NCI-H1105 treated with DMSO at 0.1 percent for 48 hours (cell line): ENCODE data around the gene TMTC2.

Source experiments
- DNase-seq: peaks from one replicate; lab custom pipeline; 2025; lab: John Stamatoyannopoulos, UW

TMTC2 gene

DNA sequence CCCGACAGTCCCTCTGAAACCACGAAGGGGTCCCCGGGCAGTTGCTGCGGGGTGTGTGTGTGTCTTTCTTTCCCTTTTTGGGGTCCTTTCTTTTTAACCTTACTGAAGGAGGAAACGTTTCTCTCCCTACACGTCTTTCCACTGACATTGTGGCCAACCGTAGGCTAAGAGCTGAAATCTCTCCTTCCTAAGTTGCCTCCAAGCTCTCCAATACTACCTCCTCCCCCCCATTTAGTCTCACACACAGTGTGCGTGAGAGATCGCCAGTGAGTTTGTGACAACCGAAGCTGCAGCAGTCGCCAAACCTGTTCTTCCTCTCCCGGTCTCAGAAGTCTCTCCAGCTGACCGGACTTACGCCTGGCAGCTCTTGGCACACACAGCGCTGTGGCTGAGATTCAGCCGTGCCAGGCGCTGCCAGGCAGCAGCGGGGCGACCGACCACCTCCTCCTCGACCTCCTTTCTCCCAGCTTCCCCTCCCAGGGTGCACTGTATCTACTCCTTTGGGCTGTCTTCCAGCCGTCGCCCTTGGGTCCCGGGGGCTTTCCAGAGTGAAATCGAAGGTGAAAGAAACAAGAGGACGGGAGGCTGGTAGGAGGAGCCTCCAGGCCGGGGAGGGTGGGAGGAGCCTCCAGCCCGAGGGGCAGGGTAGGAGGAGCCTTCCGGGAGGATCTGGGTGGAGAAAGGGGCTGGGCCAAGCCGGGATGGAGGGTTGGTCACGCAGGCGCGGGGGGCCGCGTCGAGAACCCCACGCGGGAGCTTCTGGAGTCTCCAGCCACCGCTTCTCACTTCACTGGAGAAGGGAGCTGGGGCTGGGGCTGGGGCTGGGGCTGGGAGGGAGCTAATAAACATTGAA lies at the start of gene TMTC2:
TMTC2 (plus strand) TSS at position 739 of the 853 bp plus-strand sequence.
- DNase-seq, result peak; percentile 93

DNA sequence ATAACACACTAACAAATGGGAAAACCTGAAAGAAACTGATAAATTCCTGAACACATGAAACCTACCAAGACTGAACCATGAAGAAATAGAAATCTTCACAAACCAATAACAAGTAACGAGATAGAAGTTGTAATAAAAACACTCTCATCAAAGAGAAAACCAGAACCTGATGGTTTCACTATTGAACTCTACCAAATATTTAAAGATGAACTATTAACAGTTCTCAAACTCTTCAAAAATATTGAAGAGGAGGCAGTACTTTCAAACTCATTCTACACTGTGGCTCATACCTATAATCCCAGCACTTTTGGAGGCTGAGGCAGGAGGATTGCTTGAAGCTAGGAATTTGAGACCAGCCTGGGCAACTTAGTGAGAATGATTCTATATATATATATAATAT lies 48.4 kb upstream of the TMTC2 start:
- no peak for DNase-seq

DNA sequence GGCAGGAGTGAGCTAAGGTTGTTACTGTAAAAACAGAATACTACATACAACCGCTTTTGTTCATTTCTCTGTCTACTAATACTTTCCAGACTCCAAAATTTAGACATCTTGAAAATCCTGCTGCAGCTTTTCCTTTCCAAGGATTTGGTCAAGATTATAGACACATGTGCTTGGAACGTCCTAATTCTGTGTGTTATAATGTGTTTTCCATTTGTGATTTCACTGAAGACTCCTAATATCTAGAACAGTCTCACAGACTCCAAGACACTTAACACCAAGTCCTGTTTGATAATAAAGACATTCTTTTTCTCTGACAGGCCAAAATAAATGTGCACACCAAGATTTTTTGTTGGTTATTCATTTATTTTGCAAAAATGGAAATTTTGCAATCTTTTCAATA lies 41.8 kb upstream of the TMTC2 start:
- DNase-seq, result no peak

DNA sequence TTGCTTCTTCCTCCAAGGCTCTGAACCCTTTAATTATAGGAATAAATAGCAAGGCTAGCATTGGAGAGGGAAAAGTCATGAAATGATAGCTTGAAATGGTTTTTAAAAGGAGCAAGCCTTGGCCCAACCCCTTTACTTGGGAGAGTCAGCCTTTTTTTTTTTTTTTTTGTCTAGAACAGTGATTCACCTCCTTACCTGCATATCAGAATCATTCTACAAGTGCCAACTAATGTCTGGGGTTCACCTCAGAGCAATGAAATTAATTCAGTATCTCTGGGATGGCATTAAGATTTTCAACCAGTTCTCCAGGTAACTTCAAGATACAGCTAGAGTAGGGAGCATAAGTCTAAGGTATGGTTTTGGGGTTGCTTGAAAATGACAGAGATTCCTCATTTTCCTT lies 41.3 kb upstream of the TMTC2 start:
- DNase-seq, result no peak

GRCh38 chr12:82647853-82648252 lies 38.9 kb upstream of the TMTC2 start:
- DNase-seq, result no peak

- no peak for DNase-seq
Measured at GRCh38 chr12:82648259-82648909, 38.3 kb upstream of the TMTC2 start.

DNA sequence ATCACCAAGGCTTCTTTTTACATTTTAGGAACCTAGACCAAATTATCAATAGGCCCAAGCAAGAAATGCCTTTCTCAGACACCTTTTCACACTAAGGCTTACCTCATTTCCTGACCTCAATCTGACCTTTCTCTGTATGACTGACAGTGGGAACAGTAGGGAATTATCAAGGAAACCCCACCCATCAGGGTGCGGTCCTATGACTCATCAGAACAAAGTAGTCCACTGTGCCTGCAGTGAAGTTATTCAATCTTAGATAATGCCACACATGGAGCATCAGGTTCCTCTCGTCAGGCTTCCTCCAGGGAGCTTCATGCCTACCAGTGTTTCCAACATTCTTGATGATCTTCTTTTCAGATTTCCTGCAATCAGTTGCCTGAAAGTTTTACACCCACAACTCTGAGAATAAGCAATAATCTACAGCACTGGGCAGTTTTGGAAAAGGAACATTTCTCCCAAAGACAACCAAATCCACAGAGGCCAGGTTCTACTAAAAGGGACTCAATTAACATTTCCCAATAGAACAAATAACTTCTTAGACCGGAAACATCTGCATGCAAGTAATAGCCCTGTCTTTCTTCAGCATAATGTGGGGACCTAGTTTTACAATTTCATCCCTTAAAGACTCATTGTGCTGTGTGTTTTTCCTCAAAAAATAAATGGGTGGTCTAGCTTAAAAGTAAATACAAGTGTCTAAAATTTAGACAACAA lies 35.9 kb upstream of the TMTC2 start:
- DNase-seq, result no peak

DNA sequence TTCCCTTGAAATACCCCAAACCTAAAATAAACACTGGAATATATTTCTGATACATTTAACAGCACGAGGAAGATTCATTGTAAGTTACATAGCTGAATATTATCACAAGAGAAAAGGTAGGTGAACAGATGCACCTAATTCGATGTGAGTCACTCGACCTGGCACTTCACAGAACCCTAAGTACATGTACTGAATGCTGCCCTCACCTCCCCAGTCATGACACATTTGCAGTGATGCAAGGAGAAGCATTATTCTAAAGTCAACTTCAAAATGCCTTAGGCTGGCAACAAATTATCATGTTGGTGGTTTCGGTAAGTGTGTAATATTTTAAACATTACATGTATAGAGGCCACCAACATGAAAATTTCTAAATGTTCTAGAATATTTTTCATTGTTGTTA lies 35.2 kb upstream of the TMTC2 start:
- DNase-seq, result no peak

- DNase-seq, result no peak
Measured at GRCh38 chr12:82652071-82652470, 34.6 kb upstream of the TMTC2 start.

DNA sequence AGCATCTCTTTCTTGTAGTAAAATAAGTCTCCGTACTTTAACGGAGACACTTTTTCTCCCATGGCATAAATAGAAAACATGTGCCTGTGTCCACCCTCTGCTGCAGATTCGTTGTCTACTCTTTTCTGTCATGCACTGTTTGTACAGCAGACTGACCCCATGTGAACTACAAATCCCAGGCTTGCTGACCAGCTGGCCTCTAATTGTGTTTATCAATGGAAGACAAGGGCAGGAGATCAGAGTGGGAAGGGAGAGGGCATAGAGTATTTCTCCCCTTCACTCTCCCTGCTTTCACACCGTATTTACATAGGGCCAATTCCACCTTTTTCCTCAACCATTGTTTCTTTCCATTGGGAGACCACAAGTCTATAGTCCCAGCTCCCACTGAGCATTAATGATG lies 31.0 kb upstream of the TMTC2 start:
- no peak for DNase-seq

GRCh38 chr12:82659343-82660207 lies 27.1 kb upstream of the TMTC2 start:
- DNase-seq, result no peak

DNA sequence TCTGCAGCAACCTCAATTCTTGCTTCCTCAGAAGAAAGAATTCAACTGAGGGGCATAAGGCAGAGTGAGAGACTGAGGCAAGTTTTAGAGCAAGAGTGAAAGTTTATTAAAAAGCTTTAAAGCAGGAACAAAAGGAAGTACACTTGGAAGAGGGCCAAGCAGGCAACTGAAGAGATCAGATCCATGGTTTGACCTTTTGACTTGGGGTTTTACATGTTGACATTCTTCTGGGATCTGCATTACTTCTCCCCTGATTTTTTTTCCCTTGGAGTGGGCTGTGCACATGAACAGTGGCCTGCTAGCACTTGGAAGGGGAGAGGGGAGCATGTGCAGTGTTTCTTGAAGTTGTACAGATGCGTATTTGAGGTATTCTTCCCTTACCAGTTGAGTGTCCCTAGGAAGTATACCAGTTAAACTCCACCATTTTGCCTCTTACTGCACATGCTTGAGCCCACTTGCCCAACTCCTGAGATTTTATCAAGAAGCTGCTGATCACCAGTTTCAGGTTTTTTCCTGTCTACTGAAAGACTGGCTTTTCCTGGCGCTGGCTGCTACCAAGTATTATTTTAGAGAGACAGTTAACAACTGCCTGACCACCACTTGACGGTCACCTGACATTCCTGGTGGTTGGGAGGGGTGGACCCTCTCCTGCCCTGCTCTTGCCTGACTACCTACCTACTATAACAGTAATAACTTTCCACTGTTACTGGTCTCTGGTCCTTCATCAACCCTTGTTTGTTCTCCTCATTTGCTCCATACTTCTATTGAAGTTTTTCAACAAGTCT lies 26.0 kb upstream of the TMTC2 start:
- DNase-seq, result no peak

DNA sequence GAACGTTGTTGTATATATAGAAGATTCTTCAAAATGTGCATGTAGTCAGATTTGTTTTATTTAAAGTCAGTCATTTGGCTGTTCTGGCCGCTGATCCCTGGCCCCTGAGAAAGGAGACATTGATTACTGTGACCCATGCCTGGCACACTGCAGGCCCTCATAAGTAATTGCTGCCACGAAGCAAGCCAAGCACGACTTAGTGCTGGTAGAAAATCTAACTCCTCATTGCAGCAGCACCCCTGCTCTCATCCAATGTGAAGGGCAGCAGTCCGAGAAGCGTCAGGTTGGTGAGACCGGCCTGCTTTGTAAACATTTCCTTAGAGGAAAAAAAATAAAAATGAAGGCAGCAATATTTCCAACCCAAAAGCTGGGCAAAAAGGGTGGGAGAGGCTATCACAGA lies 22.8 kb upstream of the TMTC2 start:
- no peak for DNase-seq

DNA sequence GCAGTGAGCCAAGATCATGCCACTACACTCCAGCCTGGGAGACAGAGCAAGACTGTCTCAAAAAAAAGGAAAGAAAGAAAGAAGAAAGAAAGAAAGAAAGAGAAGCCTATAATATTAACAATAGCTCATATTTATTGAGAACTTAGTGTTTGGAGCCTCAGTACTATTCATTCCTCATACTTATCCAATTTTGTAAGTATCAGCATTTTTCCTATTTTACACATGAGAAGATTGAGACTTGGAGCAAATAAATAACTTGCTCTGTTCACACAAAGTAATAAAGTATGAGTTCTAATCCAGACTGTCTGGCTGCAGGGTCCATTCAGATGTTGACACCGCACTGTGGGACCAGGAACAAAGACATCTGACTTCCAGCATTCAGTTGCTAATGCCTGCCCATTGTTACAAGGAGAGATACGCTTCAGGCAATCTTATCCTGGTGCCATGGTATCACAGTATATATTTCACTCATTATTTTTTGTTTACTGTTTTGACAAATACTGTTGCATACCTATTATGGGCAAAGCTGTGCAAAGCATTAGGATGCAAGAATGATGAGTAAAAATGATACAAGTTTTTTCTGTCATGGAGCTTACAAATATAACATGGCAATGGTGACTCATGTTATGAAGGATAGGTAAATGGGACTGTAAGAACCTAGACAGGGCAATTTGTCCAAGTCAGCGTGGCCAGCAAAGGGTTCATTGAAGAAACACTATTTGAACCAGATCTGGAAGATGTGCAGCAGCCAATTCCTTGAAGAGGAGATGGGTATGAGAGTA lies 21.4 kb upstream of the TMTC2 start:
- DNase-seq, result no peak

DNA sequence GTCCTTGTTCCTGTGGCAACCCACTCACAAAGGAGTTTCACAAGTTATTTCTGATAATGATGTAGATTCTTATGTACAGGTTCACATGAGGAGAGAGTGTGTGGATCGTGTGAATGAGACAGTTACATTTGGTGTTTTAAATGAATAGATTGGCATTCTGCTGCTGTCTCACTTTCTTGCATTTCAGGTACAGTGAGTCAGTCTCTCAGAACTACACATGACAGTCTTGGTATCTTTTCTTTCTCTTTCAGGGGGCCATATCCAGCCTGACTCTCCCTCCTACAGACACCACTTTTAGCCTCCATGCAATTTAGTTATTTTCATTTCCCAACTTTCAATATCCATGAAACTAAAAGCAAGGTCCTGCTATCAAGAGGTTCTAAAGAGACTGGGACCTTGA lies 19.9 kb upstream of the TMTC2 start:
- DNase-seq, result no peak

DNA sequence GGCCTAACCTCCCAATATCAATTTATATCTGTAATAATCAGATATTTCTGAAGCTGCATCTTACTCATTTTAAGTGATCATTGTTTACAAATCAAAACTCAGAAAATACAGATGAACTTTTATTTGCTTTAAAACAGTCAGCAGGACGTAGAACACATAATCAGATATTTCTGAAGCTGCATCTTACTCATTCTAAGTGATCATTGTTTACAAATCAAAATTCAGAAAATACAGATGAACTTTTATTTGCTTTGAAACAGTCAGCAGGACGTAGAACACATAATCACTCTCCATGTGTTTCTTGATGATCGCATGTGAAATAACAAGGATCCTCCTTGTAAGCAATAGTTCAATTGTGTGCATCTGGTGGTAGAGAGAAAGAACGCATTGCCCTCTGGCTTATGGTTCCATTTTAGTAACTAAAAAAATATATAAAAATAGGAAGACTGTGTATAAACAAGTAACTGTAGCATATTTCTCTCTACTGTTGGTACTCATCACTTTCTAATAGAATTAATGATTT lies 15.0 kb upstream of the TMTC2 start:
- DNase-seq, result no peak

GRCh38 chr12:82672811-82673495 lies 13.8 kb upstream of the TMTC2 start:
- no peak for DNase-seq

DNA sequence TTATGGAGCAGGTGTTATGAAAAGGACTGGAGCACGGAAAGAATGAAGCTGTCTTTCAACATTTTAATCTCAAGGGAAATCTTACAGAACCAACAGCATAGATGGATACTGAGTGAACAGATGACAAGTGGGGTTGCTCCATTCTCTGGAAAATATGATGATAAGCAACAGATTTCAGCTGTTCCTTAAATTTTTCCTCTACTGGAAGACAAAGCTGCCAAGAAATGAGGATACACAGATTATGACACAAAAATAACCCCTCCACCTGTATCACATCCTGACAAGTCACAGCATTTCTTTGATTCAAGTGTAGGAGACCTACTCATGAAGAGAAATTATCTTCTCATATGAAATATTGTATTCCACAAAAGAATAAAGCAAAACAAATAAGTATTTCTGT lies 13.0 kb upstream of the TMTC2 start:
- peak; percentile 61 for DNase-seq

GRCh38 chr12:82675246-82675645 lies 11.5 kb upstream of the TMTC2 start:
- no peak for DNase-seq

GRCh38 chr12:82682326-82682725 lies 4.4 kb upstream of the TMTC2 start:
- no peak for DNase-seq
